Spleen (tissue), 7 donors: ENCODE results near the gene N4BP2L2.

Source experiments
- POLR2A ChIP-seq, 3 donors: fragments of 450-650 bp; IDR thresholded peaks; one replicate each; pipeline ENCODE4 v1.5.1; 2017; ENCODE audit warnings: antibody characterized with exemption in 3 of 3, mild to moderate bottlenecking in 1 of 3
- TF ChIP-seq, protein P1 (sequence below), 11 experiments: fragments of 200-600 bp in 7 of 11; fragments of 450-650 bp in 4 of 11; sonication (generic) in 4 of 11; IDR thresholded peaks in 8 of 11; conservative IDR thresholded peaks in 3 of 11; 1 replicate in 7 of 11; 2 replicates in 4 of 11; pipeline versions ENCODE4 v1.4.0 to v1.8.0; 2016 to 2021; ENCODE audit warnings: antibody characterized with exemption in 11 of 11, inconsistent platforms in 4 of 11, mild to moderate bottlenecking in 1 of 11
- donor health status: DM: no; HTN: no; CAD: no; lungs with moderate emphysema.
- donor health status: DM: no; HTN: no; CAD: no.
- donor health status: DM: no; HTN: no; CAD: no.

GRCh38 chr13:32499538-32500210 lies 38.9 kb downstream of the N4BP2L2 start:
- TF ChIP-seq, protein P1, sequence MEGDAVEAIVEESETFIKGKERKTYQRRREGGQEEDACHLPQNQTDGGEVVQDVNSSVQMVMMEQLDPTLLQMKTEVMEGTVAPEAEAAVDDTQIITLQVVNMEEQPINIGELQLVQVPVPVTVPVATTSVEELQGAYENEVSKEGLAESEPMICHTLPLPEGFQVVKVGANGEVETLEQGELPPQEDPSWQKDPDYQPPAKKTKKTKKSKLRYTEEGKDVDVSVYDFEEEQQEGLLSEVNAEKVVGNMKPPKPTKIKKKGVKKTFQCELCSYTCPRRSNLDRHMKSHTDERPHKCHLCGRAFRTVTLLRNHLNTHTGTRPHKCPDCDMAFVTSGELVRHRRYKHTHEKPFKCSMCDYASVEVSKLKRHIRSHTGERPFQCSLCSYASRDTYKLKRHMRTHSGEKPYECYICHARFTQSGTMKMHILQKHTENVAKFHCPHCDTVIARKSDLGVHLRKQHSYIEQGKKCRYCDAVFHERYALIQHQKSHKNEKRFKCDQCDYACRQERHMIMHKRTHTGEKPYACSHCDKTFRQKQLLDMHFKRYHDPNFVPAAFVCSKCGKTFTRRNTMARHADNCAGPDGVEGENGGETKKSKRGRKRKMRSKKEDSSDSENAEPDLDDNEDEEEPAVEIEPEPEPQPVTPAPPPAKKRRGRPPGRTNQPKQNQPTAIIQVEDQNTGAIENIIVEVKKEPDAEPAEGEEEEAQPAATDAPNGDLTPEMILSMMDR (IDR thresholded peaks at IDR 0.05 in 8 of 11, conservative IDR thresholded peaks at IDR 0.05 in 3 of 11) = no peak
- TF ChIP-seq POLR2A (IDR thresholded peaks at IDR 0.05) = no peak
